Cortex of kidney (tissue), 1 donor: ENCODE measurements around the gene ZNF674.
"Not testable (repeated sequence)": the region's sequence is repeated elsewhere in the genome, so short reads cannot be mapped to it uniquely, and the experiment has no call there.

Source experiments
- DNase-seq: peaks from one replicate; lab custom pipeline; 2025; lab: John Stamatoyannopoulos, UW

Gene ZNF674

GRCh38 chrX:46569621-46570020, 24.4 kb upstream of the ZNF674 start:
- no peak for DNase-seq

GRCh38 chrX:46567388-46567787, 22.2 kb upstream of the ZNF674 start:
- no peak for DNase-seq

DNA sequence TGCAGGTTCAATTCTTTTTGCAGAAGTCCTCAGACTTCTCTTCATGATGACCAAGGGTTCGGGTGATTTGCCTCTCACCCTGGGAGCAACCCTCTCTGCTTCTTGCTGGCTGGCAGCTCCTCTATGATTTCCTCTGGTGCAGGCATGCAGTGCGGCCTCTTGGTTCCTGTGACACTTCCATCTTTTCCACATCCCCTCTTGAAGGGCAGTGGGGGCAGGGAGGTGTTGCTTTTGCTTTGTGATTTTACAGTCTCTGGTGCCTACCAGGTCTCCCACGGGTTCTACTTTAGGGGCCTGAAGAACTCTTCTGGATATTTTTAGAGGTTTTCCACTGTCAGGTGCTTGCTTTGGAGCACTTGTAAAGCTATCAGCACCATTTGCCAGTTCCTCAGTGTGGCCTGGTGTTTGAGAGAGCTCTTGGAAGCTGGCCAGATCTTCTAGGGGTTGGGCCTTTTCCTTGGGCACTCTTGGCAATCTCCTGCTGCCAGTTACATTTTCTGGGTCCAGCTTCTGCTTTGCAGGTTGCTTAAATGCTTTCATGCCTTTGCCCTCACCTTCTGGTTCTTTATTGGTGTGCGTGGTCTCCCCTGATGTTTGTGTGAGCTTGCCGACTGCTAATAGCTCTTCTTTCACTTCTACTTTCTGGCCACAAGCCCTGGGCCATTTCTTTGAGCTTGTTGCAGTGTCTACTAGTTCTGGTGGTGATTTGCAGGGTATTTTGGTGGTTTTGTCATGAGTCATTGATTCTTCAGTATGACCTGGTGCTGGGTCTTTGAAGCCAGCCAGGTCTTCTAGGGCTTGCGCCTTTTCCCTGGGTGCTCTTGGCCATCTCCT, 16.8 kb upstream of the ZNF674 start:
- DNase-seq = no peak

GRCh38 chrX:46559062-46559461, 13.8 kb upstream of the ZNF674 start:
- no peak for DNase-seq

GRCh38 chrX:46554942-46555341, 9.7 kb upstream of the ZNF674 start:
- DNase-seq = no peak

DNA sequence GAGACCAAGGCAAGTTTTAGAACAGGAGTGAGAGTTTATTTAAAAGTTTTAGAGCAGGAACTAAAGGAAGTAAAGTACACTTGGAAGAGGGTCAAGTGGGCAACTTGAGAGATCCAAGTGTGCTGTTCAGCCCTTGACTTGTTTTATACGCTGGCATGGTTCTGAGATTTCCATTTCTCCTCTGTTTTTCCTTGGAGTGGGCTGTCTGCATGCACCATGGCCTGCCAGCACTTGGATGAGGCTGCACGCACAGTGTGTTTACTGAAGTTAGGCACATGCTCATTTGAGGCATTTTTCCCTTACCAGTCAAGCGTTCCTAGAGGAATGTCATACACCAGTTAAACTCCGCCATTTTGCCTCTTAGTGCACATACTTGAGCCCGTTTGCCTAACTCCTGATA, 8.7 kb upstream of the ZNF674 start:
- no peak for DNase-seq

GRCh38 chrX:46551494-46552128, 6.4 kb upstream of the ZNF674 start:
- DNase-seq = no peak

- DNase-seq = no peak
These were observed 4.7 kb upstream of the ZNF674 start for GRCh38 chrX:46549914-46550313.

GRCh38 chrX:46547857-46548256, 2.6 kb upstream of the ZNF674 start:
- no peak for DNase-seq

DNA sequence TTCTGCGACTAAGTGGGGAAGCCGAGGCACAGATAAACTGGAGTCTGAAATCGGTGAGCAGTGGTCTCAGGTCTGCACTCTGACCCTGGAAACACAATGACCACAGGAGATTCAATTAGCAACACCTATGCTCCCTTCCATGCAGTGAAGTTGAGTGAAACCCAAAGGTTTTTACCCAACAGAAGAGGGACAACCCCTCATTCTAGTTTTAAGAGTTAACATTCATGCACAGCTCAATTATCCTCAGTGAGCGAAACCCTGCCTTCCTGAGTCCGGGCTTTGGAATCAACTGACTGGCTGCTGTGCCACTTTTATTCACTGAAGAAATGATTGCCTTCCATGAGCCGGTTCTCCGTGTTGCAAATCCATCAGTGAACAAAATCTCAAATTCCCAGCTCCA, 694 bp downstream of the ZNF674 start:
- not testable (repeated sequence) for DNase-seq

DNA sequence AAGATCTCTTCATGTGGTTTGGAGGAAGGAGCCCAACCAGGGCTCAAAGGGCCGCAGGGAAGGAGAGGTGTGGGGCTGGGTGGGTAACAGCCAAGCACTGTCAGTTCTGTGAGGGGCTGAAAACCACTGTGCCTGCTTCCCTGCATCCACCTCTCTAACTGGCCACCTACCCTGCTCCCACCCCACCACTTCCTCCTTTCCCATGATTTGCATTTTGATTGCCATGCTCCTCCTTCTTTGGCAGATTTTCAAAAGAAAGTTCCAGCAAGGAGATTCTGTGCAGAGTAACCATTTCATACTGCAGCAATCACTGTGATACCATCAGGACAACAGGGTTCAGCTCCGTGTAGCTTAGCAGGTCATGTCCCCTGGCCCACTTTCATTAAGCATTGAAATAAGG, 1.8 kb downstream of the ZNF674 start:
- no peak for DNase-seq

DNA sequence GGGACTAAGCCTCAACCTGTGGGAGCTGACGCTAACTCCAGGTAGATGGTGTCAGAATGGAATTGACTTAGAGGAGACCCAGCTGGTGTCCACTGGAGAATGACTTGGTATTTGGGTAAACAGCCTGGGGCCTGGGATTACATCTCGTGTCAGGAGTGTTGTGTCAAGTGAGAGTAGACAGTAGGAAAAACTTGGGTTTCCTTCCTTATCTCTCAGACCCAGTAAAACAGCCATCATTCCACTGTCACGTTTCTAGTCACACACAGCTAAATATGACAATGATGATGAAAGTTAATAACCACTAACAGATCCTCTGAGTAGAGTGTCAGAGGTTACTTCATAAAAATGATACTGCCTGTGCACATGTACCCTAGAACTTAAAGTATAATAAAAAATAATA, 13.8 kb downstream of the ZNF674 start:
- no peak for DNase-seq

GRCh38 chrX:46530404-46530908, 14.8 kb downstream of the ZNF674 start:
- not testable (repeated sequence) for DNase-seq

GRCh38 chrX:46529740-46530403, 15.3 kb downstream of the ZNF674 start:
- not testable (repeated sequence) for DNase-seq

DNA sequence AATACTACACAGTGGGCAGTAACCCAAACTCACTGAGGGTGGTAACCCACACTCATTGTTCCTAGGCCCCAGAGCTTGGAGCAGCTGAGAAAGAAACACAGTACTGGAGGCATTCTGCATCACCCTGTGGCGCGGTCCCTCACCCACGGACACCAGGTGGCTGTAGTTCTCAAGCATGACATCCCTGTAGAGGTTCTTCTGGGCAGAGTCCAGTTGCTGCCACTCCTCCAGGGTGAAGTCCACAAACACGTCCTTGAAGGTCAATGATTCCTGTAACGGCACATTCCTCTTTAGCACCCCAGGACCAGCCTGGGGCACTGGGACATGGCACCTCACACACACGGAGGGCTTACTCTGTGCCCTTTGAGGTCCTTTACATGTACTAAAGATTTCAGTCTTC, 16.6 kb downstream of the ZNF674 start:
- DNase-seq = not testable (repeated sequence)

- no peak for DNase-seq
These were observed 39.1 kb downstream of the ZNF674 start for GRCh38 chrX:46506076-46506475.

DNA sequence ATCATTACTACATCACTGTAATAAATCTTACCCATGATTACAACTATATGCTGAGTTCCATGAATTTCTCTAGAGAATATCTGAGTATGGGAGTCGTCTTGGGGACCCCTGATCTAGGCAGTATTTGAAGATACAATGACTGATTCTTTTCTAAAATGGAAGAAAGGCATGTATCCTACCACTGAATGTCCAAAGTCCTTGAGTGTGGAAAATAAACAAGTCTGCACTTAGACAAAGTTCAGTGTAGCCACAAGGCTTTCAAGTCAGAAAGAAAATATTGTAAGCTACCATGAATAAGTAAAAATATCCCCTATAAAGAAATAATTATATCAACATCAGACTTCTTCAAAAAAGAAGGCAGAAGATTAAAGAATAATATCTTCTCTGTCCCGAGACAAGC, 42.4 kb downstream of the ZNF674 start:
- no peak for DNase-seq

DNA sequence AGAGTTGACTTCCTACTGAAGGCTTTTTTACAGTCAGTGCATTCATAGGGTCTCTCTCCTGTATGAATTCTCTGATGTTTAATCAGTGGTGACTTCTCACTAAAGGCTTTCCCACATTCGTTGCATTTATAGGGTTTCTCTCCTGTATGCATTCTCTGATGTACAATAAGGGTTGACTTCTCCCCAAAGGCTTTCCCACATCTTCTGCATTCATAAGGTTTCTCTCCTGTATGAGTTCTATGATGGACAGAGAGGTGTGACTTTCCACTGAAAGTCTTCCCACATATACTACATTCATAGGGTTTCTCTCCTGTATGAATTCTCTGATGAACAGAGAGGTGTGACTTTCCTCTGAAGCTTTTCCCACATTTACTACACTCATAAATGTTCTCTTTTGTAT, 45.2 kb downstream of the ZNF674 start:
- no peak for DNase-seq

GRCh38 chrX:46488712-46489111, 56.5 kb downstream of the ZNF674 start:
- no peak for DNase-seq

DNA sequence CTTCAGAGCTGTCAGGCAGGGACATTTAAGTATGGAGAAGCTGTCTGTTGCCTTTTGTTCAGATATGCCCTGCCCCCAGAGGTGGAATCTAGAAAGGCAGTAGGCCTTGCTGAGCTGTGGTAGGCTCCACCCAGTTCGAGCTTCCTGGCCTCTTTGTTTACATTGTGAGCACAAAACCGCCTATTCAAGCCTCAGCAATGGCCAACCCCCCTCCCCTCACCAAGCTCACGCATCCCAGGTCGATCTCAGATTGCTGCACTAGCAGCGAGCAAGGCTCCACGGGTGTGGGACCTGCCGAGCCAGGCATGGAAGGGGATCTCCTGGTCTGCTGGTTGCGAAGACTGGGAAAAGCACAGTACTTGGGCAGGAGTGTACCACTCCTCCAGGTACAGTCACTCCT, 59.3 kb downstream of the ZNF674 start:
- no peak for DNase-seq

DNA sequence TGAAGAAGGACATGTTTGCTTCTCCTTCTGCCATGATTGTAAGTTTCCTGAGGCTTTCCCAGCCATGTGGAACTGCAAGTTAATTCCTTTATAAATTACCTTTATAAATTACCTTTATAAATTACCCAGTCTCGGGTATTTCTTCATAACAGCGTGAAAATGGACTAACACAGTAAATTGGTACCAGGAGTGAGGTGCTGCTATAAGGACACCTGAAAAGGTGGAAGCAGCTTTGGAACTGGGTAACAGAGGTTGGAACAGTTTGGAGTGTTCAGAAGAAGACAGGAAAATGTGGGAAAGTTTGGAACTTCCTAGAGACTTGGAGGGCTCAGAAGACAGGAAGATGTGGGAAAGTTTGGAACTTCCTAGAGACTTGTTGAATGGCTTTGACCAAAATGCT, 66.6 kb downstream of the ZNF674 start:
- DNase-seq = not testable (repeated sequence)

GRCh38 chrX:46477435-46477834, 67.8 kb downstream of the ZNF674 start:
- DNase-seq = no peak

- DNase-seq = no peak
These were observed 80.0 kb downstream of the ZNF674 start for GRCh38 chrX:46465203-46465602.
